HG03460 (cell line): Measurements from ENCODE around the gene NDUFB3.
A peak's percentile ranks its signal among the peaks of the same experiment; 100 is the strongest.

Experiments used
- ATAC-seq: cut with Tn5 transposase; IDR thresholded peaks from one replicate; pipeline ENCODE4 v1.9.1; 2021; ENCODE audit not compliant: unreplicated experiment

The NDUFB3 gene

DNA sequence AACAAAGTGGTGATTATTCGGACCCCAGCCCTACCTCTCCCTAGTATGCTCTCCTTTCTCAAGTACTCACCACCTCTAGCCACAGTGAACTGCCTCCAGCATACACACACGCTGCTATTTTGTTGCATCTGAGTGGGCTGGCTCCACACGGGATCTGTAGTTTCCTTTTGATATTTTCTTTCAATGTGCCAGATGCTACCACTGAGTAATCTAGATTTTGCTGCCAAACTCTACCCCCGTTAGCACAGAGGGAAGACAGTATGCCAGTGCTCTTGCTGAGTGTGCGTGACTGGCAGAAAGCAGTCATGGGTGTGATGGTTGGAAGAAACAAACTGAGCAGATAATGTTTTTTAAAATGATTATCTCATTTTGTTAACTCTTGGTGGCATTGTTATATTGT, 55.8 kb downstream of the NDUFB3 start:
- ATAC-seq, result no peak

DNA sequence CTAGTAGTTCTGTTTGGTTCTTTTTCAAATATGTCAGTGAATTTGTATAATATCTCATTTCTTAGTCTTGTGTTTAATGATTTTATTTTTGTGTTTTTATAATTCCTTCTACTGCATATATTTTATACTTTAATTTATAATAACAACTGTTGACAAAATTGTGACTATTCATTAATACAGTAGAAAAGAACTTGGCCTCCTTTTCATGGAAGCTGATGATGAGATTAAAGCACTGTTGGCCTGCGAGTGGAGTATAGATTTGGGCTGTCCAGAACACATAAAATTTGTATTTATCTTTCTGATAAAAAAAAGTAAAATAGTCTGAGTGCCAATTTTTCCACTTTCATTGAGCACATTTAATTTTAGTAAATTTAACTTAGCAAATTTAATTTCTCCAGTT, 56.2 kb downstream of the NDUFB3 start:
- no peak for ATAC-seq

DNA sequence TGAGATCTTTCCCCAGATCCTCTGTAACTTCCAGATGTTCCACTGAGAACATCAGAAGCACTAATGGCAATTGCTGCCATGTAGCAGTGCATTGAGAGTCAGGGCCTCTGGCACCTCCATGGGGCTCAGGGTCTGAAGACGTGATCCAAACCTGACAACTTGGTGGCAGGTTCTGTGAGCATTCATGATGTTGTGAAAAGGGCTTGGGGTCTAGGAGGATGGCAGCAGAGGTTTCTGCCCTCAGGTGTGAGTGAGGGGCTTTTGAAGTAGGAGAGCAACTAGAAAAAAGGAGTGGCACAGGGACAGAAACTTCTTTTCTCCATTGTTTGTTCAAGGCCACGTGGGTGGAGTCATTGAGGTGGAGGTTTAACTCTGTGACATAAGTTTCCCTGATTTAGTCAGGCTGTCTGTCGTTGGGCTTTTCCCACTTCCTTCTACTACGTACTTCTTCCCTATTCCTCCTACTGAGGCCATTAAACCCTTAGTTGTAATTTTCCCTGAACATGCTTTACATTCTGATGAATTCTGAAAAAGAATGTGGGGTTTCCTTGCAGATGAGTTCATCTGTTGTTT, 57.2 kb downstream of the NDUFB3 start:
- ATAC-seq, result no peak

DNA sequence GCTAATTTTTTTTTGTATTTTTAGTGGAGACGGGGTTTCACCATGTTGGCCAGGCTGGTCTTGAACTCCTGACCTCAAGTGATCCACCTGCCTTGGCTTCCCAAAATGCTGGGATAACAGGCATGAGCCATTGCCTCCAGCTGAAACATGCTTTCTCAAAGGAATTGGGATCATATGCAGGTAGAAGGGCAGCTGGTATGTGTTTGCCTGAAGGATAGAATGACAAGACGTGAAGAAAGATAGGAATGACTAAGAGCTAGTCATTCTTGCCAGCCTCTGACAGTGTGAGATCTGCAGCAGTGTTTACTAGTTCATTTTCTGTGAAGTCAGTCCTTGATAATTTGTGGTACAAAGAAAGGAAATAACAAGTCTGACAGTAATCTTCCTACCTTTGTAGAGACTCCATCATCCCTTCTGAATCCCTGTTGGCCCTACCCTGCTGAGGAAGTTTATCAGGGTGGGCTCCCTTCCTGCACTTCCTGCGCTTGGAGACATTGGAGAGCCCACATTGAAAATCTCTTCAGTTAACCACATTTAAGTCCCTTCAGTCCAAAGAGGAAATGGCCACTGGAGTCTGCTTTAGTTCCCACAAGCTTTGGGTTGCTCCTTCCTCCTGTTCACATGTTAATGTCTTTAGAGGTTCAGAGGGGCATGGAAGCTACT, 58.9 kb downstream of the NDUFB3 start:
- no peak for ATAC-seq

DNA sequence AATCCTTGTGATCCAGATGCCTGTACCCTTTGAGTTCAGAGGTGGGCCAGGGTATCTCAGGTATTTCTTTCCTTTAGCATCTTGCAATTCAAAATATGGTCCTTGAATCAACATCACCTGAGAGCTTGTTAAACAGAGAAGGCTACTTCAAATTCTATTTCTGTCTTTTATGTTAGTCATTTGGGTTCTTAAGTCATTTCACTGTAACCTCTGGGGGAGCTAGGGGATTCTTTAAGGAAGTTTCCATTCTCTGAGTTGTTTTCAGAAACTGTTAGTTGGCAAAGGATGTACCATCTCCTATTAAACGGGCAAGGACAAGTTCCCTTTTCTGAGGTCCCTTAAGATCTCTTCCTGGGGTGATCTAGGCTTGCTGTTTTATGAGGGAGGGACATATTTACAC, 60.7 kb downstream of the NDUFB3 start:
- ATAC-seq, result peak; percentile 39
